ENCODE results near the gene RNF222.

The RNF222 gene

DNA sequence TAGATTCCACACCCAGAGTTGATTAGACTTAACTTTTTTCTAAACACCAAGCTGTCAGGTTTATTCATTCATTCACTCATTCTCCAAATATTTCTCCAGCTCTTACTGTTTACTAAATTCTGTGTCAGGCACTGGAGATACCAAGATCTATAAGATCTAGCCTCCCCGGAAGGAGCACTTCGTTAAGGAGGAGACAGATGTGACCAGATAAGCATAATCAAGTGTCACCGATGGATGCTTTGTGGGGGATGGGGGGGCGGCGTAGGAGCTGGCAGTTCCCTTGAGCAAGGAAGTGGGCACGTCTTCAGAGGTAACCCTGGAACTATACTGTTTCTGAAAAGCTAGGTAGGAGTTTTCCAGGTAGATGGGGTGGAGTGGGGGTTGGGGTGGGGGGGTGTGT, 10.8 kb downstream of the RNF222 start:
- TF ChIP-seq EP300 (IDR thresholded peaks at IDR 0.05; ENCODE audit: borderline replicate concordance) (no peak), FOXM1 (IDR thresholded peaks at IDR 0.05; ENCODE audit: borderline replicate concordance, low read depth) (no peak), TCF12 (IDR thresholded peaks at IDR 0.05; ENCODE audit: low read depth) (no peak), YY1 (IDR thresholded peaks at IDR 0.05; ENCODE audit: low read depth) (no peak), EGR1 (IDR thresholded peaks at IDR 0.05) (no peak), RAD21 (IDR thresholded peaks at IDR 0.05; ENCODE audit: low read depth) (no peak), TEAD4 (IDR thresholded peaks at IDR 0.05) (no peak), TAF1 (IDR thresholded peaks at IDR 0.05; ENCODE audit: low read depth) (no peak), CEBPB (IDR thresholded peaks at IDR 0.05) (no peak), NFIC (IDR thresholded peaks at IDR 0.05) (no peak), CREB1 (IDR thresholded peaks at IDR 0.05; ENCODE audit: low read depth) (no peak)
- TF ChIP-seq, protein P1, sequence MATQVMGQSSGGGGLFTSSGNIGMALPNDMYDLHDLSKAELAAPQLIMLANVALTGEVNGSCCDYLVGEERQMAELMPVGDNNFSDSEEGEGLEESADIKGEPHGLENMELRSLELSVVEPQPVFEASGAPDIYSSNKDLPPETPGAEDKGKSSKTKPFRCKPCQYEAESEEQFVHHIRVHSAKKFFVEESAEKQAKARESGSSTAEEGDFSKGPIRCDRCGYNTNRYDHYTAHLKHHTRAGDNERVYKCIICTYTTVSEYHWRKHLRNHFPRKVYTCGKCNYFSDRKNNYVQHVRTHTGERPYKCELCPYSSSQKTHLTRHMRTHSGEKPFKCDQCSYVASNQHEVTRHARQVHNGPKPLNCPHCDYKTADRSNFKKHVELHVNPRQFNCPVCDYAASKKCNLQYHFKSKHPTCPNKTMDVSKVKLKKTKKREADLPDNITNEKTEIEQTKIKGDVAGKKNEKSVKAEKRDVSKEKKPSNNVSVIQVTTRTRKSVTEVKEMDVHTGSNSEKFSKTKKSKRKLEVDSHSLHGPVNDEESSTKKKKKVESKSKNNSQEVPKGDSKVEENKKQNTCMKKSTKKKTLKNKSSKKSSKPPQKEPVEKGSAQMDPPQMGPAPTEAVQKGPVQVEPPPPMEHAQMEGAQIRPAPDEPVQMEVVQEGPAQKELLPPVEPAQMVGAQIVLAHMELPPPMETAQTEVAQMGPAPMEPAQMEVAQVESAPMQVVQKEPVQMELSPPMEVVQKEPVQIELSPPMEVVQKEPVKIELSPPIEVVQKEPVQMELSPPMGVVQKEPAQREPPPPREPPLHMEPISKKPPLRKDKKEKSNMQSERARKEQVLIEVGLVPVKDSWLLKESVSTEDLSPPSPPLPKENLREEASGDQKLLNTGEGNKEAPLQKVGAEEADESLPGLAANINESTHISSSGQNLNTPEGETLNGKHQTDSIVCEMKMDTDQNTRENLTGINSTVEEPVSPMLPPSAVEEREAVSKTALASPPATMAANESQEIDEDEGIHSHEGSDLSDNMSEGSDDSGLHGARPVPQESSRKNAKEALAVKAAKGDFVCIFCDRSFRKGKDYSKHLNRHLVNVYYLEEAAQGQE (IDR thresholded peaks at IDR 0.05; ENCODE audit: low read depth) = no peak
- TF ChIP-seq, protein P2, sequence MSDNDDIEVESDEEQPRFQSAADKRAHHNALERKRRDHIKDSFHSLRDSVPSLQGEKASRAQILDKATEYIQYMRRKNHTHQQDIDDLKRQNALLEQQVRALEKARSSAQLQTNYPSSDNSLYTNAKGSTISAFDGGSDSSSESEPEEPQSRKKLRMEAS (IDR thresholded peaks at IDR 0.05) = no peak
- TF ChIP-seq, protein P3, sequence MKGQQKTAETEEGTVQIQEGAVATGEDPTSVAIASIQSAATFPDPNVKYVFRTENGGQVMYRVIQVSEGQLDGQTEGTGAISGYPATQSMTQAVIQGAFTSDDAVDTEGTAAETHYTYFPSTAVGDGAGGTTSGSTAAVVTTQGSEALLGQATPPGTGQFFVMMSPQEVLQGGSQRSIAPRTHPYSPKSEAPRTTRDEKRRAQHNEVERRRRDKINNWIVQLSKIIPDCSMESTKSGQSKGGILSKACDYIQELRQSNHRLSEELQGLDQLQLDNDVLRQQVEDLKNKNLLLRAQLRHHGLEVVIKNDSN (IDR thresholded peaks at IDR 0.05) = no peak

DNA sequence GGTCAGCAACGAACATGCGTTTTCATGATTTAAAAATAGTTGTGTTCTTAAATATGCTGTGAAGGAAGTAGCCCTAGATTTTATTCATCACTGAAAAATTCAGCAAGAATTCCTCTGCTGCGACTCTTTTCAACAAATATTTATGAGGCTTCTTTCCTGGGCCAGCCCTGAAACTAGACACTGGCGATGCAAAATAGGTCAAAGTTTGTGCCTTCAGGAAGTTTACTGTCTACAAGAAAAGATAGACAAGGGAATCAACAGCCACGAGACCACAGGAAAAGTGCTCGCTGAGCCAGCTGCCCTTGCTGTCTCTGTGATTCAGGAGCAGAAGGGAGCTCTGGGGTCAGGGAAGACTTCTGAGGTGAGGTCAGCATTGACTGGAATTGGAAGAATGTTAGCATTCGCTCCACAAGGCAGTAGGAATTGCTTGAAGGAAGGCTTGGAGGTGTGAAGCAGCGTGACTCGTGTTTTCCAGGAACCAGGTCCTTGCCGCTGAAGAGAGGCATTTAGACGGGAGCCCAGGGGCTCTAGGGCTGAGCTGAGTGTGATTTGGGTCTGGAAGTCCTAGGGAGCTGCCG, 12.7 kb downstream of the RNF222 start:
- no peak for TF ChIP-seq TCF12 (IDR thresholded peaks at IDR 0.05; ENCODE audit: low read depth)
- TF ChIP-seq FOXM1 (IDR thresholded peaks at IDR 0.05; ENCODE audit: borderline replicate concordance, low read depth) = no peak
- TF ChIP-seq, protein P2 (IDR thresholded peaks at IDR 0.05) = peak; percentile 62
- no peak for TF ChIP-seq EGR1 (IDR thresholded peaks at IDR 0.05)
- TF ChIP-seq TEAD4 (IDR thresholded peaks at IDR 0.05) = peak; percentile 68; the same call in 1 of the 2 replicates

DNA sequence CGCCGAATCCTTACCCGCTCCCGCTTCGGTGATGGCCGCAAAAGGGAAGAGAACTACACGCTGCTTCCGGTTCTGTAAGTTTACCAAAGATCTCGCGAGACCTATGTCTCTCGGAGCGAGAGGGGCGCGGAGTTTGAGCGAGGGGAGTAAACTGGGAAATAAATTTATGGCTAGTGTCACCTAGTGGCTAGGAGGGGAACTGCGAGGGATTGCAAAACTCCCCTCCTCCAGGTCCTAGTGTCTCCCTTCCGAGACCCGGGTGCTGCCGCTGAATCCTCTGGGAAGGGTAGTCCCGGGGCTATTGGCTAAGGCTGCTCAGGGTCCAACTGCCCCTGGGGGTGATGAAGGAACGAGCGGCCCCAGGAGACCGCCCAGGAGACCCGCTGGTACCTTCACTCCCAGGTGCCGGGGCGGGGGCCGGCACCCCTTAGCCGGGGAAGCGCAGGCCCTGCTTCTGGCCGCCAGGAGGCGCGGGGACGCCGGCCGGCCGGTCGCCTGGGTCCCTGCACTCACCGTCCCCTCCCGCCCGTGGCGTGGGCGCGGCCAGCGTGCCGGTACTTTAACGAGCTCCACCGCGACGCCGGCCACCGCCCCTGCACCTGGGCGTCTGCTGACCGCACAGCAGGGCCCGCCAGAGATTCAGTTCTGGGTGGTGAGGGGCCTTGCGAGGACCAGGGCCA, 14.3 kb downstream of the RNF222 start, which contains the start of gene RPL26:
Gene RPL26 (minus strand): TSS at position 51 of the 680 bp plus-strand sequence. CDS start 883 bp downstream, outside the sequence.
- TF ChIP-seq NFIC (IDR thresholded peaks at IDR 0.05) (peak; percentile 20; the same call in 1 of the 2 replicates), TAF1 (IDR thresholded peaks at IDR 0.05; ENCODE audit: low read depth) (peak; percentile 97; the same call in 1 of the 2 replicates), RAD21 (IDR thresholded peaks at IDR 0.05; ENCODE audit: low read depth) (peak; percentile 50; the same call in 1 of the 2 replicates), CEBPB (IDR thresholded peaks at IDR 0.05) (peak; percentile 95), EP300 (IDR thresholded peaks at IDR 0.05; ENCODE audit: borderline replicate concordance) (no peak), TEAD4 (IDR thresholded peaks at IDR 0.05) (no peak; the same call in 1 of the 2 replicates), YY1 (IDR thresholded peaks at IDR 0.05; ENCODE audit: low read depth) (peak; percentile 91), EGR1 (IDR thresholded peaks at IDR 0.05) (peak; percentile 50; the same call in 1 of the 2 replicates), ZBTB7A (IDR thresholded peaks at IDR 0.05; ENCODE audit: low read depth) (peak; percentile 43; the same call in 1 of the 2 replicates), CREB1 (IDR thresholded peaks at IDR 0.05; ENCODE audit: low read depth) (0 out of 2 replicates have a peak, but pooled peaks have one; percentile 41), FOXM1 (IDR thresholded peaks at IDR 0.05; ENCODE audit: borderline replicate concordance, low read depth) (peak; percentile 39; the same call in 1 of the 2 replicates), TCF12 (IDR thresholded peaks at IDR 0.05; ENCODE audit: low read depth) (peak; percentile 76)
- TF ChIP-seq, protein P1 (IDR thresholded peaks at IDR 0.05; ENCODE audit: low read depth) = no peak
- TF ChIP-seq, protein P3 (IDR thresholded peaks at IDR 0.05) = peak; percentile 5
- TF ChIP-seq, protein P2 (IDR thresholded peaks at IDR 0.05) = peak; percentile 74; the same call in 1 of the 2 replicates

DNA sequence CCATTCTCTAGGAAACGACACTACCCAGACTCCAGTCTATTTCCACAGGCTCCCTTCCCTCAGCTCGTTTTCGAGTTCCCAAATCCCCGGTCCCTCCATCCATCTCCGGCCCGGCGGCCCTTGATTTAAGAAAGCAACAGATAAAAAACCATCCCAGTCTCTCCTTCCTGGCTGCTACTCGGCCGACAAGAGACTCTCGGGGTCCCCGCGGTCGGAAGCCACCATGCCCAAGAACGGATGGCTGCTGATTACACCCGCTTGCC, 14.8 kb downstream of the RNF222 start:
- TF ChIP-seq, protein P2 (IDR thresholded peaks at IDR 0.05) = peak; percentile 86
- no peak for TF ChIP-seq RAD21 (IDR thresholded peaks at IDR 0.05; ENCODE audit: low read depth)
